GM19463 (cell line): ENCODE results near the gene SLC6A8.
"Not testable (repeated sequence)": the region's sequence is repeated elsewhere in the genome, so short reads cannot be mapped to it uniquely, and the experiment has no call there.

Experiments used
- ATAC-seq: cut with Tn5 transposase; IDR thresholded peaks from one replicate; pipeline ENCODE4 v1.9.1; 2021; ENCODE audit warnings: mild to moderate bottlenecking, moderate library complexity; ENCODE audit not compliant: unreplicated experiment

The SLC6A8 gene

GRCh38 chrX:153704631-153705402 is 17.1 kb downstream of the SLC6A8 start:
- not testable (repeated sequence) for ATAC-seq

- ATAC-seq = not testable (repeated sequence)
These were observed 17.8 kb downstream of the SLC6A8 start for GRCh38 chrX:153705403-153706060.

- no peak for ATAC-seq
These were observed 19.1 kb downstream of the SLC6A8 start for GRCh38 chrX:153706799-153707198.

GRCh38 chrX:153707406-153707805 is 19.7 kb downstream of the SLC6A8 start:
- ATAC-seq = no peak

GRCh38 chrX:153708415-153708814 is 20.7 kb downstream of the SLC6A8 start:
- ATAC-seq = no peak

GRCh38 chrX:153709726-153710674 is 22.3 kb downstream of the SLC6A8 start:
- ATAC-seq = no peak

- ATAC-seq = no peak
These were observed 26.5 kb downstream of the SLC6A8 start for GRCh38 chrX:153714256-153714655.

GRCh38 chrX:153717445-153717844 is 29.7 kb downstream of the SLC6A8 start:
- no peak for ATAC-seq

- ATAC-seq = no peak
These were observed 31.5 kb downstream of the SLC6A8 start for GRCh38 chrX:153719238-153719637.

- no peak for ATAC-seq
These were observed 32.0 kb downstream of the SLC6A8 start for GRCh38 chrX:153719701-153720100.

- no peak for ATAC-seq
These were observed 35.1 kb downstream of the SLC6A8 start for GRCh38 chrX:153722704-153723350.

GRCh38 chrX:153723351-153724251 is 35.9 kb downstream of the SLC6A8 start:
- peak; percentile 24 for ATAC-seq

GRCh38 chrX:153724252-153725038 is 36.7 kb downstream of the SLC6A8 start, which contains the start of the genes ABCD1 and BCAP31:
Gene ABCD1, plus strand, starts transcription at chrX:153724856. Its CDS starts 411 bp downstream, at chrX:153725267.
Gene BCAP31, minus strand, starts transcription at chrX:153724387. Its CDS starts 1,143 bp downstream, at chrX:153723244.
- peak; percentile 50 for ATAC-seq

GRCh38 chrX:153725039-153725831 is 37.5 kb downstream of the SLC6A8 start:
- peak; percentile 1 for ATAC-seq

GRCh38 chrX:153725832-153726285 is 38.1 kb downstream of the SLC6A8 start:
- no peak for ATAC-seq

GRCh38 chrX:153726286-153727122 is 38.8 kb downstream of the SLC6A8 start:
- ATAC-seq = peak; percentile 49
